ENCODE data around the gene IL2RA.
"Not testable (repeated sequence)": the region's sequence is repeated elsewhere in the genome, so short reads cannot be mapped to it uniquely, and the experiment has no call there.

IL2RA gene

DNA sequence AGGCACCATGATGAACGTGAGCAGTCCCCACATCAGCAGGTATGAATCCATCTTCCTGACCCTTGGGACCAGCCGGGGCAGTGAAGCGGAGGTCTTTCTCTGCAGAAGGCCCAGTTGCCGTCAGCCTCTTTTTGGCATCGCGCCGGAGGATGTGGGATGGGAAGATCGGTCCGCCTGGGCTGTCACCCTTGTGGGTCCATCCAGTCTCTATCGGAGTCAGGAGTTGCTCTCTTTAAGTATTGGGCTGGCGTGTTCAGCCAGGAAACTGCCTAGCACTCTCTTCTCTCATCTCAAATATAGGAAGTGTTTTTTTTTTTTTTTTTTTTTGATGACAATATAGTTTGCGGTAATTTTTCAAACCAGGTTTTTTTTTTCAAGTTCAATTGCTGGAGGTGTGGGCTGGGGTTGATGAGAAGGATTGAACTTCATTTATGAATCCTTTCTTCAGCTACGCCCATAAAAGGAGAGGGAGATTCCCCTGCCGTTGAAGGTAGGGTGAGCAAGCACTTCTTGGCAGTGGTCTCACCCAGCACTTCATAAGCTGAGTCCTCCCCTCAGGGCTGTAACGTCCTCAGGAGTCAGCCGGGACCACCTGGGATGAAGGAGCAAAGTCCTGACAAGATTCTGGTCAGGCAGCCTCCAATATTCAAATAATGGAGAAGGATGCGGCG lies at the start of gene IL2RA:
IL2RA (minus strand) TSS at position 267 of the 671 bp plus-strand sequence; CDS start at position 51, 216 bp downstream.
- Mint-ChIP-seq H3K27me3 (ENCODE audit: low read depth) (no peaks in the 10 kb centered on the region), H3K4me3 (peak within 1 kb of the TSS; percentile 87), H3K27ac (peak within 1 kb of the TSS; percentile 93), H3K9me3 (peaks cover 3% of the 10 kb centered on the region), H3K4me1 (ENCODE audit: low read depth) (peaks cover 67% of the 10 kb centered on the region), H3K36me3 (ENCODE audit: low read depth) (peaks cover 35% of the 10 kb centered on the region)

DNA sequence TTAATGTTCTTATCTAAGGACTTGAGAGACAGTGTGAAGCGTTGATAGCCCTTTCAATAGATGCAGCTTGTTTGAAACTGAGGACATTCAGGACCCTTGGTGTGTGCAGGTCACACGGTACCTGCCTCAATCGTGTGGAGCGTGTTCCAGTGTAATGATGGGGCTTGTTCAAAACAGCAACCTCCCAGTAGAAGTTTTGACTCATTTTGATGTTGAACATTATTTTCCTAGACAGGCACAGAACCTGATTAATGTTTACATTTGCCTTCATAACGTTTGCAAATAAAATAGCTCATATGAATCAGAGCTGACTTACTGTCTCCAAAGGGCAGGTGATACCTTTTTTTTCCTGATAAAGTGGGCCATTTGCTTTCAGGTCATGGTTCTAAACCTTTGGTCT lies 48.0 kb upstream of the IL2RA start:
- H3K4me3 Mint-ChIP-seq = no peak overlapping the region
- H3K4me1 Mint-ChIP-seq (ENCODE audit: low read depth) = peaks cover 35% of the 10 kb centered on the region
- H3K9me3 Mint-ChIP-seq = no peaks in the 10 kb centered on the region
- peaks cover 71% of the 10 kb centered on the region for H3K36me3 Mint-ChIP-seq (ENCODE audit: low read depth)
- H3K27me3 Mint-ChIP-seq (ENCODE audit: low read depth) = no peaks in the 10 kb centered on the region
- no peak overlapping the region for H3K27ac Mint-ChIP-seq

DNA sequence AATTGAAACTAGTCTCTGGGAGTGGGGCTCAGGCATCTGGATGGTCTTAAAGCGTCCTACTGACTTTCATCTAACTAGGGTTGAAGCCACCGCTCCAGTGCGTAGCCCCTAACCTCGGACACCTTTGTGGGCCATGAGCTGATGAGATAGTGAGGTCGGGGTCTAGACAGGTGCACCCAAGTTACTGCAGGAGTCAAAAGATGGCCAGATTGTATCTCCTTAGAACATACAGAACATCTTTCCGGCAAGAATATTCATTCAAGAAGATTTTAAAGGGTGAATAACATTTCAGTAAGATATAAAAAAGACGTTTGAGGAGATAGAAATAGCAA lies 47.2 kb upstream of the IL2RA start:
- peaks cover 32% of the 10 kb centered on the region for H3K4me1 Mint-ChIP-seq (ENCODE audit: low read depth)
- H3K4me3 Mint-ChIP-seq = no peak overlapping the region
- H3K27ac Mint-ChIP-seq = no peak overlapping the region
- H3K36me3 Mint-ChIP-seq (ENCODE audit: low read depth) = peaks cover 68% of the 10 kb centered on the region
- no peaks in the 10 kb centered on the region for H3K9me3 Mint-ChIP-seq
- H3K27me3 Mint-ChIP-seq (ENCODE audit: low read depth) = no peaks in the 10 kb centered on the region

DNA sequence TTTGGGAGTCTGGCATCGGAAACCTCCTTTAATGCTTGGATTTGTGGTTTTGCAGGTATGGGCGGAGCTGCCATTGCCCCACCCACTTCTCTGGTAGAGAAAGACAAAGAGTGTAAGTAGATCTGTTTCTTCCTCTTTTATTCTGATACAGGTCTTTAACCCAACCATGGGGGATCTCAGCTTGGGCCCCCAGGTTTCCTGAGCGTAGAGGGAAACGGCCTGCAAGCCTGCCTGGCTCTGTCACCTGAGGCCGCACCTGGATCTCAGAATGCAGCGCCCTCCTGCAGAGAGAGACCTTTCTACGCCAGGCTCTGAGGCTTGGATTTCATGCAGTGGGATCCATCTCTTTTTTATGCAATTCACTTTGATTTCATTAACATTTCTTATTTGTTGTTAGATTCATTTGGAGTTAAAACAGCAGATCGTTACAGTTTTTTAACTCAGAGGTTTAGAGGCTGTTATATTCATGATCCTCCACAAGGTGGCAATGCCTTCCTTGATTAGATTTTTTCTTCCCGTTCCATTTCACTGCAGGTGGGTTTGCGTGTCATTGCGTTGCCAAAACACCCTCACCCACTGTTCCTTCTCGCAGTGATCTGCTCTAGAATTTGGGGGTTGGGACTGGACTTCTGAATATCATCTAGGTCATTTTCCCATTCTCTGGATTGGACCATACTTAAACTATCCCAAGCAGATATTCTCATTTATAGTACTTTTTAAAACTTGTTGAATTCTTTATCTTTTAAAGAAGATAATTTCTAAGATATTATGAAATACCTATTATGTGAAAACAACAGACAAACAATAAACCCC lies 46.7 kb upstream of the IL2RA start:
- Mint-ChIP-seq H3K4me1 (ENCODE audit: low read depth) (peaks cover 30% of the 10 kb centered on the region), H3K9me3 (no peaks in the 10 kb centered on the region), H3K27ac (peak overlapping the region; percentile 85), H3K27me3 (ENCODE audit: low read depth) (no peaks in the 10 kb centered on the region), H3K4me3 (no peak overlapping the region), H3K36me3 (ENCODE audit: low read depth) (peaks cover 63% of the 10 kb centered on the region)

DNA sequence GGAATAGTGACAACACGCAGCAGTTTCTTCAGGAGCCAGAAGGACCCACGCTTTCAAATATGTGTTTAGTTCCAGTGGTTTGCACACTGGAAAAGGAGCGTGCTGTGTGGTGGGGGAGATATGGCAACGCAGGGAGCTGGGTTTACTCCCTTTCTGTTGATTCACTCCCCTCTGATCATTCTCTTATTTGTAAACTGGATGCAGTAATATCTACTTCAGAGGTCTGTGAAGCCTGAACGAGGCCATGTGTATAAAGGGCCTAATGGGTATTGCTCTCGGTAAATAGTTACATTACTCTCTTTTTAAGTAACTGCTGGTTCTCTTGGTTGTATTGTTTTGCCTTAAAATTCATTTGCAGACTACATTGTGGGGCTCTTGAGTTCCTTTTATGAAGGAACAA lies 45.9 kb upstream of the IL2RA start:
- Mint-ChIP-seq H3K4me1 (ENCODE audit: low read depth) (peaks cover 29% of the 10 kb centered on the region), H3K27me3 (ENCODE audit: low read depth) (no peaks in the 10 kb centered on the region), H3K36me3 (ENCODE audit: low read depth) (peaks cover 55% of the 10 kb centered on the region), H3K9me3 (no peaks in the 10 kb centered on the region), H3K4me3 (no peak overlapping the region), H3K27ac (no peak overlapping the region)

DNA sequence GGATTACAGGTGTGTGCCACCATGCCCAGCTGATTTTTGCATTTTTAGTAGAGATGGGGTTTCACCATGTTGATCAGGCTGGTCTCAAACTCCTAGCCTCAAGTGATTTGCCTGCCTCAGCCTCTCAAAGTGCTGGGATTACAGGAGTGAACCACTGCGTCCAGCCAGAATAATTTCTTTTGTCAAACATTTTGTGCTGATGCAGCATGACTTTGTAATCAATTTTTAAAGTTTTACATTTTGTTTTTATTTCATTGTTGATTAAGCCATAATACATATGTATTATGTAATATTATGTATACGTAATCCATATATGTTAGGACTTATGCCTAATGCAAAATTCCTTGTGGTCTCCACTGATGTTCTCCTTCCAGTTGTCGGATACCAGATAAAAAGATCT lies 45.4 kb upstream of the IL2RA start:
- H3K9me3 Mint-ChIP-seq; H3K4me3 Mint-ChIP-seq; H3K27ac Mint-ChIP-seq; H3K27me3 Mint-ChIP-seq (ENCODE audit: low read depth): not testable (repeated sequence)
- Mint-ChIP-seq H3K36me3 (ENCODE audit: low read depth) (peaks cover 53% of the 10 kb centered on the region), H3K4me1 (ENCODE audit: low read depth) (peaks cover 29% of the 10 kb centered on the region)

DNA sequence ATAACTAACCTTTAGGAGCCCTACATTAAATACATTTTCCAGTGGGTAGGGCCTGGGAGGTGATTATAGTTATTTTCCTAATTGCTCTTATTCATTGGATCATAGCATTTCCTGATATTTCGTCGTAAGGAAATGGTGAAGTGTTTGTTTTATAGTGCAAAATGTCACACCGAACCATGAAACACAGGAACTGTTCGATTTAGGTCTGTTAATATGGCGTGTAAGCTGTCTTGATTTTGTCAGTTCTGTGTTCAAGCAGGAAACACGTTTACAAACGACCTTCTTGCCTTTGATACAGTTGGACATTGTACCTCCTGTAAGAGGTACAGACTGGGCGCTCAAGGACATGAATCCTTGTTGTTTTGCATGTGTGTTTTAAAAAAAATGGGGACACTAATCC lies 41.4 kb upstream of the IL2RA start:
- H3K36me3 Mint-ChIP-seq (ENCODE audit: low read depth) = peaks cover 38% of the 10 kb centered on the region
- no peaks in the 10 kb centered on the region for H3K27me3 Mint-ChIP-seq (ENCODE audit: low read depth)
- no peak overlapping the region for H3K4me3 Mint-ChIP-seq
- H3K4me1 Mint-ChIP-seq (ENCODE audit: low read depth) = peaks cover 17% of the 10 kb centered on the region
- no peaks in the 10 kb centered on the region for H3K9me3 Mint-ChIP-seq
- no peak overlapping the region for H3K27ac Mint-ChIP-seq

DNA sequence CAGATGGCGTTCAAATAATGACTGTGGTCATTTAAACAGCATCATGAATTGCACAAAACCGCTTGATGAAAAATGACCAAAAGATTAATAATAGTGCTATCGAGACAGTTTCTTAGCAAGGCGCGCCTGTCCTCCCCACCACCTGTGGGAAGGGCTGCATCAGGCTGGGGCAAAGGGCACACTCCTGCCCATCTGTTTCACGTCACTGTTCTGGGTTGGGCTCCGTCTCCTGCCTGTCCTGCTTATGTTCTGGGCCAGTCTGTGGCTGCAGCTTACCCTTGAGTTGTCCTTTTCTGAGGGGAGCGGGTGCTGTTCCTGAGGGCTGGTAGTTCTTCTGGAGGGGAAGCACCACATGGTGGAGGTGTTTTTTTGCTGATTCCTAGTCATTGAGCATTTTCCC lies 40.0 kb upstream of the IL2RA start:
- Mint-ChIP-seq H3K36me3 (ENCODE audit: low read depth) (peaks cover 42% of the 10 kb centered on the region), H3K4me3 (no peak overlapping the region), H3K27me3 (ENCODE audit: low read depth) (no peaks in the 10 kb centered on the region), H3K4me1 (ENCODE audit: low read depth) (peaks cover 16% of the 10 kb centered on the region), H3K9me3 (no peaks in the 10 kb centered on the region), H3K27ac (no peak overlapping the region)

DNA sequence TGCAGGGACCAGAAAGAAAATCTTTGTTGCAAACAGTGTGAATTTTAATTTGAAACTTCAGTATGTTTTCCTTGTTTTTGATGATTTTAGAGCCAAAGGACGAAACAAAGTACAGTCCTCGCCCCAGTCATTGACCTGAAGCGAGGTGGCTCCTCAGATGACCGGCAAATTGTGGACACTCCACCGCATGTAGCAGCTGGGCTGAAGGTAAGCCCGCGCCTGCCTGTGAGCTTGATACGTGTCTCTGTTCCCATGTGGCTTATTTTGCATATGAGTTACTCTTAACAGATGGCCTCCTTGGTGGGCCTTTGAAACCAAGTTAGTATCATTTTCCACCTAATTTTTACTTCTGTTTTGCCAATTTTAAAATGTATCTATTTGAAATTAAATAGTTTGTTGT lies 39.0 kb upstream of the IL2RA start:
- no peak overlapping the region for H3K27ac Mint-ChIP-seq
- no peaks in the 10 kb centered on the region for H3K9me3 Mint-ChIP-seq
- no peaks in the 10 kb centered on the region for H3K27me3 Mint-ChIP-seq (ENCODE audit: low read depth)
- H3K4me3 Mint-ChIP-seq = no peak overlapping the region
- peaks cover 41% of the 10 kb centered on the region for H3K36me3 Mint-ChIP-seq (ENCODE audit: low read depth)
- H3K4me1 Mint-ChIP-seq (ENCODE audit: low read depth) = peaks cover 20% of the 10 kb centered on the region

DNA sequence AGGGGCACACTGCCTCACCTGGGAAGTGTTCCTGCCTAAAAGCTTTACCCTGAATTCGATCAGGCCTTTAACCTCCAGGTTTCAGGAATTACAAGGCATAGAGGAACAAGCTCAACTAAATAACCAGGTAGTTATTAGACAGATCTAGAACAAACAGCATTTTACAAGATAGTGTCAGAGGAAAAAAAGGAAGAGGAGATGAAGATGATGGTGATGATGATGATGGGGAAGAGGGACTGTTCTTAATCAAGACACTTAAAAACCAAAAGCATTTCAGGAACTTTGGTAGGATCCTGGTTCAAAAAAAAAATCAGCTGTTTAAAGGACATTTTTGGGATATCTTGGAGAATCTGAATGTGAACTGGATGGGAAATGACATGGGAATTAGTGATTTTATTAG lies 38.2 kb upstream of the IL2RA start:
- H3K4me3 Mint-ChIP-seq = no peak overlapping the region
- H3K4me1 Mint-ChIP-seq (ENCODE audit: low read depth) = peaks cover 23% of the 10 kb centered on the region
- H3K27me3 Mint-ChIP-seq (ENCODE audit: low read depth) = no peaks in the 10 kb centered on the region
- no peaks in the 10 kb centered on the region for H3K9me3 Mint-ChIP-seq
- peak overlapping the region; percentile 1 for H3K27ac Mint-ChIP-seq
- peaks cover 41% of the 10 kb centered on the region for H3K36me3 Mint-ChIP-seq (ENCODE audit: low read depth)

DNA sequence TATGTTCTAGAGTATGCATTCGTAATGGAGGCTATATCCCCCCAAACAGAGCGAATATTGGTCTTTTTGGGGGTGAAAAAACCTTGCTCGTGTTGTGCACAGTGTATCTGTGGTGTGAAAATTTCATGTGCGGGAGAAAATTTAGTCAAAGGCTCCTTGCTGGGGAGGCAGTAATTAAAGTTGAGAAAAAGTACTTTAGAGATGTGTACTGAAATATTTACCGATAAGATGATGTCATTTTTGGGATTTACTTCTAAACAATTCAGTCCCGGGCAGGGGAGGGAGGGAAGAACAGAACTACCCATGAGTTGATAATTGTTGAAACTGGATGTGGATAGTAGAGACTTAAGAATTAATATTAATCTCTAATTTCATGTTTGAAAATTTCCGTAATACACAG lies 36.0 kb upstream of the IL2RA start:
- no peak overlapping the region for H3K4me3 Mint-ChIP-seq
- no peak overlapping the region for H3K27ac Mint-ChIP-seq
- H3K27me3 Mint-ChIP-seq (ENCODE audit: low read depth) = no peaks in the 10 kb centered on the region
- peaks cover 34% of the 10 kb centered on the region for H3K4me1 Mint-ChIP-seq (ENCODE audit: low read depth)
- no peaks in the 10 kb centered on the region for H3K9me3 Mint-ChIP-seq
- H3K36me3 Mint-ChIP-seq (ENCODE audit: low read depth) = peaks cover 37% of the 10 kb centered on the region

DNA sequence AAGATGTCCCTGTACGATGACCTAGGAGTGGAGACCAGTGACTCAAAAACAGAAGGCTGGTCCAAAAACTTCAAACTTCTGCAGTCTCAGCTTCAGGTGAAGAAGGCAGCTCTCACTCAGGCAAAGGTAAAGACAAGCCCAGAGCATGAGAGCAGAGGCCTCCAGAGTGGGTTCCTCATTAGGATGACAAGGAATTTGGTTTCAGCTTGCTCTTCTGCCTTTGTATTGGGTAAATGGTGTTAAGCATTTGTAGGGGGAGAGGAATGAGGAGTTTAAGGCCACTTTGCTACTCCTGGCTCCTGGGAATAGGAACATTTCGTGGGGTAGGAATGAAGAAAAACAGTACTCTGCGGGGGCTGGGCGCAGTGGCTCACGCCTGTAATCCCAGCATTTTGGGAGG lies 34.9 kb upstream of the IL2RA start:
- H3K27ac Mint-ChIP-seq = peak overlapping the region; percentile 11
- peaks cover 40% of the 10 kb centered on the region for H3K4me1 Mint-ChIP-seq (ENCODE audit: low read depth)
- peaks cover 29% of the 10 kb centered on the region for H3K36me3 Mint-ChIP-seq (ENCODE audit: low read depth)
- no peak overlapping the region for H3K4me3 Mint-ChIP-seq
- H3K27me3 Mint-ChIP-seq (ENCODE audit: low read depth) = no peaks in the 10 kb centered on the region
- no peaks in the 10 kb centered on the region for H3K9me3 Mint-ChIP-seq

DNA sequence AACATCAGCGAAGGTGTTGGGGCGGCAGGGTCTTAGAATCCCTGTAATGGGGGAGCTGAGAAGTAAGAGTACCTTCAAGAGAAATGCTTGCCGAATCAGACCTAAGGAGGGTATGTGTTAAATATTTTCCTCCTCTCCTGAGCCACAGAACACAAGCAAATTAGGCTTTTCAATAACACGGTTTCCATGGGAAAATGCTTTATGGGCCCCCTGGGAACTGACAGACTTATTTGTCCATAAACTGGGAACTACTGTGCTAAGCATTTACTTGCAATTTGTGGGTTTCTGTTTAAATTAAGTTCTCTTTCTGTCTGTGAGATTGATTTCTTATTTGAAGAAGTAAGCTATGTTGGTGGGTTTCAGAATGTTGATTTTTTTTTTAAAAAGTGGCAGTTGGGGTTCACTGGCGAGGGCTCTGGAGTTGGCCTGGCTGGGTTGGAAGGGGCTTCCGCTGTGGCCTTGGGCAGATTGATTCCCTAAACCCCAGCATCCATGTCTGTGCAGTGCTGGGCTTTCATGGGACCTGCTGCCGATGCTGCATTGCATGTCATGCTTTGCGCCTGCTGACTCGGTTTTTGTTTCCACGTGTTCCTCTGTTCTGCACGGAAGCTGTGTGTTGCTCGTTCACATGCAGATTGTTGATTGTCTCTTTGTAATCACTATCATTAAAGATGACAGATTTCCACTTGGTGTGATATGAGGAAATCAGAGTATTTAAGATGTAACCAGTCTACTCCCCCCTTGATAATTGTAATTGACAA lies 33.8 kb upstream of the IL2RA start:
- peaks cover 25% of the 10 kb centered on the region for H3K36me3 Mint-ChIP-seq (ENCODE audit: low read depth)
- no peaks in the 10 kb centered on the region for H3K27me3 Mint-ChIP-seq (ENCODE audit: low read depth)
- no peaks in the 10 kb centered on the region for H3K9me3 Mint-ChIP-seq
- H3K4me1 Mint-ChIP-seq (ENCODE audit: low read depth) = peaks cover 49% of the 10 kb centered on the region
- H3K4me3 Mint-ChIP-seq = no peak overlapping the region
- H3K27ac Mint-ChIP-seq = no peak overlapping the region

DNA sequence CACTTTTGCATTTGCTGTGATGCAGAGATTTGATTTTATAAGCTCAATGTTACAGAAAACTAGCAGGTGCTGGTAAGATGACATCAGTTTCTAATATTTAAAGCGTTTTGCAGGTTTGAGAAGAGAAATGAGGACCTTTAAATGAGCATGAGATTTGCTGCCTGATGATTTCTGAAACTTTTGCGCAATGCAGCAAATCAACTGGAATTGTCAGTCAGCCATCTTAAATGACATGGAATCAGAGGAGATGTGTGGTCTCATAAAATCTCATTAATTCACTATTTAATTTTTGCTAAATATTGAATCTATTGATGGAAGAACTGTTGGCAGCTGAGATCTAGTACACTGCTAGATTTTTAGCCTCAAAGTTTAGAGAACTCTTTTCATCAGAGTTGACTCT lies 30.6 kb upstream of the IL2RA start:
- peaks cover 57% of the 10 kb centered on the region for H3K4me1 Mint-ChIP-seq (ENCODE audit: low read depth)
- H3K4me3 Mint-ChIP-seq = no peak overlapping the region
- no peaks in the 10 kb centered on the region for H3K9me3 Mint-ChIP-seq
- H3K27ac Mint-ChIP-seq = no peak overlapping the region
- no peaks in the 10 kb centered on the region for H3K27me3 Mint-ChIP-seq (ENCODE audit: low read depth)
- H3K36me3 Mint-ChIP-seq (ENCODE audit: low read depth) = peaks cover 16% of the 10 kb centered on the region

DNA sequence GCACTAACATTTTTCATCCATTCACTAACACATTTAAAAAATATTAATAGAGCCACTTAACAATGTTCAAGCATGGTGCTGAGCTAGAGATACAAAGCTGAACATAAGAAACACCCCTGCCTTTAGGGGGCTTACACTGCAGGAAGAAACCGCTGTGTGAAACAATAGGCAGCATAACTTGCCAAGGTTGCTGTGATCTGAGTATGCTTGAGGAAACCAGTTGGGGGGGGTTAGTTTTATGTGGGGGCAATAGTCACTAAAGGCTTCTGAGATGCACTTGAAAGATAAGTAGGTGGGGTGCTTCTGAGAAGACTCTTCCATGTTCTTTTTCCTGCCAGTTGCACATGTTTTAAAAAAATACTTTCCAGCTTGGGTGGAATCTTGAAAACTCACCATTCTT lies 29.5 kb upstream of the IL2RA start:
- Mint-ChIP-seq H3K9me3 (no peaks in the 10 kb centered on the region), H3K4me1 (ENCODE audit: low read depth) (peaks cover 60% of the 10 kb centered on the region), H3K36me3 (ENCODE audit: low read depth) (peaks cover 9% of the 10 kb centered on the region), H3K27me3 (ENCODE audit: low read depth) (no peaks in the 10 kb centered on the region), H3K27ac (no peak overlapping the region), H3K4me3 (peak overlapping the region; percentile 44)

Data from T-helper 1 cell treated with Interleukin-12 subunit alpha and Interleukin-12 subunit beta and Interleukin-4 antibody, amounts not matched to agents 30 μg/mL and 1 μg/mL, for 36 hours (primary cell).